ENCODE results near the gene ENPP7. TPM values are rescaled to one million over a fixed set of nuclear protein-coding genes. Genes with fewer than 3 reads are reported as not detected.

ENPP7 gene
- total RNA-seq, 2 donors from 2014 or later = not detected

Other genes with a start within 250 kb of the ENPP7 start
- under 1 TPM in 1 of 2 donors, not detected in 1; 0.12 TPM for gene RBFOX3, start 119.9 kb upstream of the ENPP7 start, total RNA-seq
- gene CBX2, start 47.2 kb downstream of the ENPP7 start, total RNA-seq = under 1 TPM in 1 of 2 donors, not detected in 1; 0.18 TPM
- 1 to 10 TPM; 2.5 to 3.6 TPM for gene CBX8, start 66.1 kb downstream of the ENPP7 start, total RNA-seq
- gene CBX4, start 108.5 kb downstream of the ENPP7 start, total RNA-seq = 100 to 1,000 TPM; 103 to 110 TPM